Astrocyte (in vitro differentiated cells and primary cell): Measurements from ENCODE around the gene FAU. TPM values are rescaled to one million over a fixed set of nuclear protein-coding genes. Genes with fewer than 3 reads are reported as not detected.

Experiments
- DNase-seq: peaks from one replicate; pipeline ENCODE4 v3.0.0-alpha.2; 2010; ENCODE audit warnings: low read depth
- FAIRE-seq: peaks from 2 replicates; lab custom pipeline; 2011; peaks lifted over from hg19 to GRCh38; lab: Jason Lieb, UNC
- H2AFZ ChIP-seq: 2 replicates; pipeline ENCODE4 v1.6.0; 2012; ENCODE audit warnings: low read depth, low read length, inconsistent platforms
- H3K27ac ChIP-seq: 2 replicates; pipeline ENCODE4 v1.5.1; 2011; ENCODE audit warnings: low read depth, low read length, inconsistent platforms
- H3K27me3 ChIP-seq: 2 replicates; pipeline ENCODE4 v1.6.0; 2011; ENCODE audit warnings: low read length, inconsistent platforms; ENCODE audit not compliant: insufficient read depth
- H3K36me3 ChIP-seq: 2 replicates; pipeline ENCODE4 v1.5.1; 2011; ENCODE audit warnings: low read length, inconsistent platforms; ENCODE audit not compliant: insufficient read depth
- H3K4me1 ChIP-seq: 2 replicates; pipeline ENCODE4 v1.5.1; 2011; ENCODE audit warnings: low read length, inconsistent platforms; ENCODE audit not compliant: insufficient read depth
- H3K4me2 ChIP-seq: 2 replicates; pipeline ENCODE4 v1.6.0; 2012; ENCODE audit warnings: low read length, inconsistent platforms
- H3K4me3 ChIP-seq: 2 replicates; pipeline ENCODE4 v1.5.1; 2011; ENCODE audit warnings: low read depth, mild to moderate bottlenecking, low read length, inconsistent platforms; ENCODE audit not compliant: insufficient read depth
- H3K79me2 ChIP-seq: 2 replicates; pipeline ENCODE4 v1.6.0; 2012; ENCODE audit warnings: mild to moderate bottlenecking, low read length, inconsistent platforms; ENCODE audit not compliant: insufficient read depth
- H3K9ac ChIP-seq: 2 replicates; pipeline ENCODE4 v1.6.0; 2012; ENCODE audit warnings: mild to moderate bottlenecking, low read length, inconsistent platforms
- H3K9me3 ChIP-seq: 2 replicates; pipeline ENCODE4 v1.5.1; 2012; ENCODE audit warnings: low read depth, mild to moderate bottlenecking, low read length, inconsistent platforms; ENCODE audit not compliant: insufficient read depth
- H4K20me1 ChIP-seq: 2 replicates; pipeline ENCODE4 v1.6.0; 2012; ENCODE audit warnings: low read length, inconsistent platforms; ENCODE audit not compliant: insufficient read depth
- H3K27ac Mint-ChIP-seq: one replicate; pipeline ENCODE4 v1.8.0; 2021; ENCODE audit warnings: mild to moderate bottlenecking, mixed read lengths; ENCODE audit not compliant: unreplicated experiment
- H3K27me3 Mint-ChIP-seq: one replicate; pipeline ENCODE4 v1.8.0; 2021; ENCODE audit warnings: low read depth, mixed read lengths; ENCODE audit not compliant: unreplicated experiment
- H3K36me3 Mint-ChIP-seq: one replicate; pipeline ENCODE4 v1.8.0; 2021; ENCODE audit warnings: low read depth, mixed read lengths; ENCODE audit not compliant: unreplicated experiment
- H3K4me1 Mint-ChIP-seq: one replicate; pipeline ENCODE4 v1.8.0; 2021; ENCODE audit warnings: low read depth, mixed read lengths; ENCODE audit not compliant: unreplicated experiment
- H3K4me3 Mint-ChIP-seq: one replicate; pipeline ENCODE4 v1.8.0; 2021; ENCODE audit warnings: mild to moderate bottlenecking, moderate library complexity, mixed read lengths; ENCODE audit not compliant: unreplicated experiment
- H3K9me3 Mint-ChIP-seq: one replicate; pipeline ENCODE4 v1.8.0; 2021; ENCODE audit warnings: mild to moderate bottlenecking, mixed read lengths; ENCODE audit not compliant: unreplicated experiment
- EZH2 ChIP-seq: IDR thresholded peaks from 2 replicates; pipeline ENCODE4 v1.6.1; 2012; ENCODE audit warnings: mild to moderate bottlenecking, low read length, inconsistent platforms; ENCODE audit not compliant: insufficient read depth
- total RNA-seq: library from RNA; stranded (reverse); gene quantifications from 2 replicates; pipeline ENCODE4 v1.2.1, GENCODE V29; 2021
- TF ChIP-seq, protein P1 (sequence below): IDR thresholded peaks from 2 replicates; pipeline ENCODE4 v1.5.1; 2011; ENCODE audit warnings: low read depth, mild to moderate bottlenecking, inconsistent platforms, low read length, moderate library complexity; ENCODE audit not compliant: insufficient read depth

FAU gene
- total RNA-seq, 1 donor from 2014 or later, result 694 TPM

DNA sequence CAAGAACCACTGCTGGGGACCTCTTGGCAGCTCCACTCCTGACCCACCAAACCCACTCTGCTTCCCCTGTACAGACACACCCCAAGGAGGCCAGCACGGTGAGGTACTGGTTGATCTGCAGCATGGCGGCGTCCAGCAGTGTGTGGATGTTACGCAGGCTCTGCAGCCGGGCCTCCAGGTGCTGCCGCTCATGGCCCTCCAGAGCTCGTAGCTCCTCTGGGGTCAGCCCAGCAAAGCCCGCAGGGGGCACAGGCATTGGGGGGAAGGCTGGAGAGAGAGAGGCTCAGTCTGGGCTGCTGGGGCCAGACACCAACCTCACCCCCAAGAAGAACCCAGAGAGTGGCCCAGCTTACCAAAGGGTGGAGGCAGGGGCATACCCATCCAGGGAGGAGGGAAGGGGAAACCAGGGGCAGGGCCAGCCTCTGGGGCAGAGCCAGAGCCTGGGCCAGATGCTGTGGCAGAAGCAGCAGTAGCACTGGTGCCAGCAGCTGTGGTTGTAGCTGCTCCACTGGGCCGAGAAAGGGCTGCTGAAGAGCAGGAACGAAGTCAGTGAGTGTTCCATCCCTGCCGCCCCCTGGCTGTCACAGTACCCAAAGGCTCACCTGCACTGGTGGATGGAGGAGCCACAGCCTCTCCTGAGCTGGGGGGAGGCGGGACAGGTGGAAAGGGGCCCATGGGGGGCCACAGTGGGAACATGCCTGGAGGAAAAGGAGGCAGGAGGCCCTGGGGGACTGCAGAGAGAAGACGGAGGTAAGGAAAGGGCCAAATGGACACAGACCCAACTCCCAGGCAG lies 7.9 kb upstream of the FAU start:
- H3K36me3 Mint-ChIP-seq, result peaks cover 19% of the 10 kb centered on the region
- no peak overlapping the region for H3K4me3 Mint-ChIP-seq
- H3K27ac ChIP-seq, result no peak overlapping the region
- TF ChIP-seq EZH2, result no peak
- TF ChIP-seq, protein P1, sequence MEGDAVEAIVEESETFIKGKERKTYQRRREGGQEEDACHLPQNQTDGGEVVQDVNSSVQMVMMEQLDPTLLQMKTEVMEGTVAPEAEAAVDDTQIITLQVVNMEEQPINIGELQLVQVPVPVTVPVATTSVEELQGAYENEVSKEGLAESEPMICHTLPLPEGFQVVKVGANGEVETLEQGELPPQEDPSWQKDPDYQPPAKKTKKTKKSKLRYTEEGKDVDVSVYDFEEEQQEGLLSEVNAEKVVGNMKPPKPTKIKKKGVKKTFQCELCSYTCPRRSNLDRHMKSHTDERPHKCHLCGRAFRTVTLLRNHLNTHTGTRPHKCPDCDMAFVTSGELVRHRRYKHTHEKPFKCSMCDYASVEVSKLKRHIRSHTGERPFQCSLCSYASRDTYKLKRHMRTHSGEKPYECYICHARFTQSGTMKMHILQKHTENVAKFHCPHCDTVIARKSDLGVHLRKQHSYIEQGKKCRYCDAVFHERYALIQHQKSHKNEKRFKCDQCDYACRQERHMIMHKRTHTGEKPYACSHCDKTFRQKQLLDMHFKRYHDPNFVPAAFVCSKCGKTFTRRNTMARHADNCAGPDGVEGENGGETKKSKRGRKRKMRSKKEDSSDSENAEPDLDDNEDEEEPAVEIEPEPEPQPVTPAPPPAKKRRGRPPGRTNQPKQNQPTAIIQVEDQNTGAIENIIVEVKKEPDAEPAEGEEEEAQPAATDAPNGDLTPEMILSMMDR, result no peak
- H3K9me3 ChIP-seq, result no peaks in the 10 kb centered on the region
- no peak overlapping the region for H2AFZ ChIP-seq
- peaks cover 43% of the 10 kb centered on the region for H3K79me2 ChIP-seq
- H3K27ac Mint-ChIP-seq, result no peak overlapping the region
- H3K9me3 Mint-ChIP-seq, result no peaks in the 10 kb centered on the region
- FAIRE-seq (no peak), DNase-seq (no peak)
- no peaks in the 10 kb centered on the region for H3K27me3 Mint-ChIP-seq
- no peak overlapping the region for H3K4me3 ChIP-seq
- peaks cover 68% of the 10 kb centered on the region for H4K20me1 ChIP-seq
- H3K4me1 ChIP-seq, result peaks cover 9% of the 10 kb centered on the region
- no peaks in the 10 kb centered on the region for H3K27me3 ChIP-seq
- H3K4me1 Mint-ChIP-seq, result peaks cover 5% of the 10 kb centered on the region
- H3K4me2 ChIP-seq, result no peak overlapping the region
- H3K9ac ChIP-seq, result no peak overlapping the region
- peaks cover 40% of the 10 kb centered on the region for H3K36me3 ChIP-seq

DNA sequence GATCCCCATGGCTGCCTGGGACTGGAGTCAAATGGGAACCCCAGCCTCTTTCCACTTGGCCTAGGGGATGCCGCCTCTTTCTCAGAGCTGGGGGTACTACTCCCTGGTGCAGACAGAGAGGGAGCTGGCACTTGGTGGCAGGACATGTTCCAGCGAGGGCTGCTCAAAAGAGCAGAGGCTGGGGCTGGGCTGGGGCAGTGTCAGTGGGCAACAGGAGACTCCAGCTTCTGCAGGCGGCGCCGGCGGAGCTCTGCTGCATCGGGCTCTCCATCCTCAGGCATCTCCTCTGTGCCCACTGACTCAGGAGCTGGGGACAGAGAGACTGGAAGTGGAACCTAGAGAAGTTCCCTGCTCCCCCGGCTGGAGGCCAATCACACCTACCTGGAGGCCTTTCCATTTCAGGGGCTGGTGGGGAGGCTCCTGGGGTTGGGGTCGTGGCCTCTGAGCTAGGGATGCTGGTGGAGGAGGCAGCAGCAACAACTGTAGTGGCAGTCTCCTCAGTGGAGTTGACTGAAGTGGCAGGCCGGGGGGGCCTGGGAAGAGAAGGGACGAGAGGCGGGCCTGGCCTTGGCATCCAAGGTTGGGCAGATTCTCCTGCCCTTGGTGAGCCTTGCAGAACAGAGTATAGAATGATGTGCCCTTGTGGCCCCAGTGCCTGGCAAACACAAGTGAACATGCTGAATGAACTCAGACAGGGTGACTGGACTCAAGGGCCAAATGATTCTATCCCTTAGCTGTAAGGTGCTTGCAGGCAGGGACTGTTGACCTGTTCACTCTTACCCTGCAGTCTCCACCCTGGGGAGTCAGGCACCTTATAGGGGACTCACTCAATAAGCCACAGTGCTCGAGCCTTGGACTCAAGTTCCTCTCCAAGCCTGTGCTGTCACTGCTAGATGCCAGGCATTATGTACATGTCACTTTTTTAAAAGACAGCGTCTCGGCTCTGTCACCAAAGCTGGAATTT lies 6.5 kb upstream of the FAU start:
- peaks cover 72% of the 10 kb centered on the region for H4K20me1 ChIP-seq
- TF ChIP-seq EZH2, result no peak
- TF ChIP-seq, protein P1, result no peak
- H3K36me3 Mint-ChIP-seq, result peaks cover 19% of the 10 kb centered on the region
- H3K9me3 ChIP-seq, result no peaks in the 10 kb centered on the region
- H3K9me3 Mint-ChIP-seq, result no peaks in the 10 kb centered on the region
- peaks cover 40% of the 10 kb centered on the region for H3K36me3 ChIP-seq
- H3K4me3 Mint-ChIP-seq, result no peak overlapping the region
- no peak overlapping the region for H3K27ac Mint-ChIP-seq
- H3K9ac ChIP-seq, result no peak overlapping the region
- FAIRE-seq, result no peak
- no peak overlapping the region for H3K27ac ChIP-seq
- no peak overlapping the region for H3K4me2 ChIP-seq
- peaks cover 45% of the 10 kb centered on the region for H3K79me2 ChIP-seq
- no peaks in the 10 kb centered on the region for H3K27me3 ChIP-seq
- H3K4me1 ChIP-seq, result peaks cover 6% of the 10 kb centered on the region
- peaks cover 5% of the 10 kb centered on the region for H3K4me1 Mint-ChIP-seq
- H3K4me3 ChIP-seq, result no peak overlapping the region
- H3K27me3 Mint-ChIP-seq, result no peaks in the 10 kb centered on the region
- H2AFZ ChIP-seq, result no peak overlapping the region
- DNase-seq, result no peak
